SK-N-SH (cell line): ENCODE results near the gene SYNE2.

Source experiments
- CTCF ChIP-seq: fragments of 200-600 bp; sonication (generic); IDR thresholded peaks from 2 replicates; pipeline ENCODE4 v1.6.1; 2017; ENCODE audit warnings: antibody characterized with exemption, mild to moderate bottlenecking, moderate library complexity
- EP300 ChIP-seq, 2 experiments: IDR thresholded peaks; 2 replicates each; pipeline versions ENCODE4 v1.4.0 to v1.6.1; 2012; ENCODE audit warnings: borderline replicate concordance in 1 of 2, low read depth in 1 of 2, low read length in 1 of 2
- FOSL2 ChIP-seq: IDR thresholded peaks from 2 replicates; pipeline ENCODE4 v1.4.0; 2012; ENCODE audit warnings: low read depth, mild to moderate bottlenecking, moderate library complexity, borderline replicate concordance
- FOXM1 ChIP-seq: IDR thresholded peaks from 2 replicates; pipeline ENCODE4 v1.4.0; 2012; ENCODE audit warnings: low read depth, mild to moderate bottlenecking
- GATA2 ChIP-seq: sonication (generic); formaldehyde crosslinking; IDR thresholded peaks from 2 replicates; pipeline ENCODE4 v1.5.0; 2020; ENCODE audit warnings: mild to moderate bottlenecking, missing genetic modification reagents
- POLR2AphosphoS5 ChIP-seq: IDR thresholded peaks from 2 replicates; pipeline ENCODE4 v1.6.1; 2012; ENCODE audit warnings: low read depth, low read length
- RAD21 ChIP-seq: IDR thresholded peaks from 2 replicates; pipeline ENCODE4 v1.6.1; 2012; ENCODE audit warnings: mild to moderate bottlenecking, low read length
- RCOR1 ChIP-seq: fragments of 150-350 bp; IDR thresholded peaks from 2 replicates; pipeline ENCODE4 v1.6.1; 2017; ENCODE audit warnings: antibody characterized with exemption, low read length
- REST ChIP-seq: IDR thresholded peaks from 2 replicates; pipeline ENCODE4 v1.6.1; 2012; ENCODE audit warnings: mild to moderate bottlenecking, low read depth, low read length, moderate library complexity
- RFX5 ChIP-seq: IDR thresholded peaks from 2 replicates; pipeline ENCODE4 v1.6.1; 2012; ENCODE audit warnings: mild to moderate bottlenecking, improper control_type of control experiment, low read length
- SIN3A ChIP-seq: IDR thresholded peaks from 2 replicates; pipeline ENCODE4 v1.6.1; 2012; ENCODE audit warnings: low read depth, mild to moderate bottlenecking, low read length, moderate library complexity, borderline replicate concordance

GRCh38 chr14:64119500-64119899 lies 266.7 kb downstream of the SYNE2 start:
- TF ChIP-seq EP300 (IDR thresholded peaks at IDR 0.05; ENCODE audit: borderline replicate concordance in 1 of 2, low read depth in 1 of 2, low read length in 1 of 2) (no peak), CTCF (no peak), POLR2AphosphoS5 (no peak), FOSL2 (no peak), RCOR1 (no peak), FOXM1 (no peak), RAD21 (no peak), SIN3A (no peak), REST (no peak), GATA2 (no peak), RFX5 (no peak)
